GM12878 (cell line): ENCODE measurements around the gene ITGAL.

Experiments used
- CREB1 ChIP-seq: IDR thresholded peaks from 2 replicates; pipeline ENCODE4 v1.6.1; 2012; ENCODE audit warnings: low read depth, mild to moderate bottlenecking, inconsistent platforms
- CTCF ChIP-seq, 3 experiments: IDR thresholded peaks in 2 of 3; conservative IDR thresholded peaks in 1 of 3; 2 replicates each; pipeline ENCODE4 v1.5.1; 2011; ENCODE audit warnings: low read depth in 3 of 3, low read length in 3 of 3, mild to moderate bottlenecking in 3 of 3, control low read depth in 2 of 3, moderate library complexity in 2 of 3, inconsistent platforms in 1 of 3, mixed read lengths in 1 of 3; ENCODE audit not compliant: control insufficient read depth in 2 of 3, insufficient read depth in 1 of 3; ENCODE audit errors: extremely low read depth in 1 of 3
- POLR2AphosphoS2 ChIP-seq: IDR thresholded peaks from 2 replicates; pipeline ENCODE4 v1.6.1; 2011; ENCODE audit warnings: low read depth, mild to moderate bottlenecking, low read length, improper control_type of control experiment, moderate library complexity
- SIN3A ChIP-seq: IDR thresholded peaks from 2 replicates; pipeline ENCODE4 v1.6.1; 2012; ENCODE audit warnings: low read depth, low read length, improper control_type of control experiment
- TAF1 ChIP-seq: IDR thresholded peaks from 2 replicates; pipeline ENCODE4 v1.6.1; 2011; ENCODE audit warnings: mild to moderate bottlenecking, low read depth, low read length, borderline replicate concordance

GRCh38 chr16:30558789-30559377, 86.3 kb downstream of the ITGAL start:
- TF ChIP-seq CTCF (IDR thresholded peaks at IDR 0.05 in 2 of 3, conservative IDR thresholded peaks at IDR 0.05 in 1 of 3; ENCODE audit: control insufficient read depth in 2 of 3, extremely low read depth in 1 of 3, insufficient read depth in 1 of 3, low read depth in 3 of 3, low read length in 3 of 3) = no peak
- TF ChIP-seq SIN3A = no peak
- TF ChIP-seq CREB1 = no peak
- no peak for TF ChIP-seq POLR2AphosphoS2
- TF ChIP-seq TAF1 = no peak
